ENCODE data around the gene ANKRD40CL. TPM values are rescaled to one million over a fixed set of nuclear protein-coding genes. Genes with fewer than 3 reads are reported as not detected.
"Not testable (repeated sequence)": the region's sequence is repeated elsewhere in the genome, so short reads cannot be mapped to it uniquely, and the experiment has no call there.

Gene ANKRD40CL
- total RNA-seq, 5 donors from 2014 or later (not counting 1 experiment from before 2014, with no cell fraction given), result not detected

DNA sequence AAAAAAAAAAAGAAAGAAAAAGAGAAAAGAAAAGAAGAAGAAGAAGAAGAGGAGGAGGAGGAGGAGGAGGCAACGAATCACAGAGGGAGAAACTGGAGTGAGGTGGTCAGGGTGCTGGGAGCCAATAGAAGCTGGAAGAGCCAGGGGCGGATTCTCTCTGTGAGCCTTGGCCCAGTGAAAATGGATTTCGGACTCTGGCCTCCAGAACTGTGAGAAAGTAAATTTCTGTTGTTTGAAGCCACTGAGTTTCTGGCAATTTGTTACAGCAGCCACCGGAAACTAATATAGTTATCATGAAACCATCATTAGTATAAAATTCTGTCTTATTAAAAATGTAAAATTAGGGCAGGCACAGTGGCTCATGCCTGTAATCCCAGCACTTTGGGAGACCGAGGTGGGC is 40.4 kb upstream of the ANKRD40CL start:
- 75% methylated on average over 2 of the region's 5 CpGs for WGBS (ENCODE audit: insufficient coverage)
- no peak overlapping the region for H3K4me3 ChIP-seq (ENCODE audit: control insufficient read depth in 1 of 2, extremely low read depth in 1 of 2, low read length in 1 of 2)
- DNase-seq, result no peak
- H3K27me3 Mint-ChIP-seq, result no peaks in the 10 kb centered on the region
- H3K27me3 ChIP-seq (replicated peaks in 1 of 2; ENCODE audit: control insufficient read depth in 2 of 2, extremely low read depth in 1 of 2, insufficient read depth in 2 of 2, low read length in 1 of 2), result peaks cover 0 to 8% of the 10 kb centered on the region in 2 experiments
- no peaks in the 10 kb centered on the region for H3K36me3 Mint-ChIP-seq
- no peak overlapping the region for H3K27ac ChIP-seq (ENCODE audit: low read length)
- ATAC-seq (replicated peaks in 1 of 4), result no peak
- H3K4me1 ChIP-seq (ENCODE audit: control insufficient read depth in 1 of 2, extremely low read depth in 1 of 2, insufficient read depth in 2 of 2, low read length in 2 of 2), result no peaks in the 10 kb centered on the region
- ChIA-PET POLR2A (no interaction called here), CTCF (interaction anchor here in 1 of 2 donors (0.7 kb wide), 1 partner anchor 39 kb away, joined by 3 read pairs; no protein-coding TSS in a partner anchor)
- no peaks in the 10 kb centered on the region for H3K9me3 ChIP-seq
- no peaks in the 10 kb centered on the region for H3K9me3 Mint-ChIP-seq
- no peaks in the 10 kb centered on the region for H3K36me3 ChIP-seq (ENCODE audit: control insufficient read depth in 2 of 2, extremely low read depth in 1 of 2, insufficient read depth in 1 of 2, low read length in 1 of 2)
- no peak overlapping the region for H3K27ac Mint-ChIP-seq
- H3K4me3 Mint-ChIP-seq, result no peak overlapping the region
- H3K4me1 Mint-ChIP-seq, result no peaks in the 10 kb centered on the region

DNA sequence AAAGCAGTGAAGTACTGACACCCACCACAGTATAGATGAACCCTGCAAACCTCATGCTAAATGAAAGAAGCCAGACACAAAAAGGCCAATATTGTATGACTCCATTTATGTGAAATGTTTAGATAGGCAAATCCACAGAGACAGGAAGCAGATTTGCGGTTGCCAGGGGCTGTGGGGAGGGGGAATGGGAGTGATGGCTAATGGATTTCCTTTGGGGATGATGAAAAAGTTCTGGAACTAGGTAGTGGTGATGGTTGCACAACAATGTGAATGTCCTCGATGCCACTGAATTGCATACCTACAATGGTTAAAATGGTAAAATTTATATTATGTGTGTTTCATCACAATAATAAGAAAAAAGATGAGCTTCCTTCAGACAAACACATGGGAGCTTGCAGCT is 39.7 kb upstream of the ANKRD40CL start:
- H3K27me3 Mint-ChIP-seq, result no peaks in the 10 kb centered on the region
- no peaks in the 10 kb centered on the region for H3K36me3 Mint-ChIP-seq
- no peaks in the 10 kb centered on the region for H3K4me1 Mint-ChIP-seq
- Histone ChIP-seq H3K27me3 (replicated peaks in 1 of 2; ENCODE audit: control insufficient read depth in 2 of 2, extremely low read depth in 1 of 2, insufficient read depth in 2 of 2, low read length in 1 of 2) (peaks cover 0 to 8% of the 10 kb centered on the region in 2 experiments), H3K27ac (ENCODE audit: low read length) (no peak overlapping the region), H3K36me3 (ENCODE audit: control insufficient read depth in 2 of 2, extremely low read depth in 1 of 2, insufficient read depth in 1 of 2, low read length in 1 of 2) (no peaks in the 10 kb centered on the region), H3K4me3 (ENCODE audit: control insufficient read depth in 1 of 2, extremely low read depth in 1 of 2, low read length in 1 of 2) (no peak overlapping the region), H3K4me1 (ENCODE audit: control insufficient read depth in 1 of 2, extremely low read depth in 1 of 2, insufficient read depth in 2 of 2, low read length in 2 of 2) (no peaks in the 10 kb centered on the region), H3K9me3 (no peaks in the 10 kb centered on the region)
- no peak for DNase-seq
- WGBS (ENCODE audit: insufficient coverage), result 45% methylated on average over 1 of the region's 2 CpGs
- no peaks in the 10 kb centered on the region for H3K9me3 Mint-ChIP-seq
- ChIA-PET CTCF (no interaction called here), POLR2A (no interaction called here)
- no peak for ATAC-seq (replicated peaks in 1 of 4)
- no peak overlapping the region for H3K27ac Mint-ChIP-seq
- no peak overlapping the region for H3K4me3 Mint-ChIP-seq

DNA sequence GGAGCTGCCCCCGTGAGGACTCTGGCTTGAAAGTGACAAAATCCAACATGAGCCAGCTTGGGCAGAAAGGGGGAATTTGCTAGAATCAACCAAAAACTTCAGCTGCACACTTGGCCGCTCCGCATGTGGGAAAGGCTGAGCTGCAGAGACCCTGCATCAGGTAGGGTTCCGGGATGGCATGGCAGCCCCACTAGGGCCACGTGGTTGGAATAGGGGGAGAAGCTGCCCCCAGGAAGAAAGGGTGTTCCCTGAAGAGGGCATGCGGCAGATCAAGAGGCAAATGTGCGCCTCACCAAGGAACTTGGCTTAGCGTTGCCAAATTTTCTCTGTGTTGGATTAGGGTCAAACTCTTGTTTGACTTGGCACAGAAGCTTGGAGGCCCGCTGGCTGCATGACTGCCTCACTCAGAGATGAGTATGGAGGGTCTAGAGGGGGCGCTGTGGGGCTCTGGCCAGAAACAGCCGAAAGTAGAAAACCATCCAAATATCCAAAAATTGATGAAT is 38.9 kb upstream of the ANKRD40CL start:
- 88% methylated on average over 8 of the region's 11 CpGs for WGBS (ENCODE audit: insufficient coverage)
- Histone ChIP-seq H3K27ac (ENCODE audit: low read length) (no peak overlapping the region), H3K4me3 (ENCODE audit: control insufficient read depth in 1 of 2, extremely low read depth in 1 of 2, low read length in 1 of 2) (no peak overlapping the region), H3K4me1 (ENCODE audit: control insufficient read depth in 1 of 2, extremely low read depth in 1 of 2, insufficient read depth in 2 of 2, low read length in 2 of 2) (no peaks in the 10 kb centered on the region), H3K36me3 (ENCODE audit: control insufficient read depth in 2 of 2, extremely low read depth in 1 of 2, insufficient read depth in 1 of 2, low read length in 1 of 2) (no peaks in the 10 kb centered on the region), H3K9me3 (no peaks in the 10 kb centered on the region), H3K27me3 (replicated peaks in 1 of 2; ENCODE audit: control insufficient read depth in 2 of 2, extremely low read depth in 1 of 2, insufficient read depth in 2 of 2, low read length in 1 of 2) (peaks cover 0 to 8% of the 10 kb centered on the region in 2 experiments)
- Mint-ChIP-seq H3K36me3 (no peaks in the 10 kb centered on the region), H3K4me3 (no peak overlapping the region), H3K27ac (no peak overlapping the region), H3K9me3 (no peaks in the 10 kb centered on the region), H3K4me1 (no peaks in the 10 kb centered on the region), H3K27me3 (no peaks in the 10 kb centered on the region)
- ChIA-PET POLR2A (no interaction called here), CTCF (no interaction called here)
- ATAC-seq (replicated peaks in 1 of 4), result no peak
- no peak for DNase-seq

DNA sequence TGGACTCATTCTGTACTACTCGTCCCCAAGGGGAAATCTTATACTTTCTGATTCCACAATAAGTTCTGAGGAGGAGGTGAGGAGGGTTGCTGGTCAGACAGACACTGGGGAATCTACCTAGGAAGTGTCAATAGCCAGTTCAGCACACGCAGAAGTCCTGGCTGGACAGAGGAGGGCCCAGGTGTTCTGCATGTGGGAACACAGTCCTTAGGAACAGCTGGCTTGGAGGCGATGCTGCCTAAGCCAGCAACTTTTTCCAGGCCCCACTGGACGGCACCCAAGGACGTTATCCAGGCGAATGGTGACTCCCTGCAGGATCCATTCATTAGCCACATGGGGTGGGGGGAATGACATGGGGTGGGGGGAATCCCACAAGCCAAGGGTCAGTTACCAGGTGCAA is 38.2 kb upstream of the ANKRD40CL start:
- Mint-ChIP-seq H3K9me3 (no peaks in the 10 kb centered on the region), H3K27me3 (no peaks in the 10 kb centered on the region), H3K4me3 (no peak overlapping the region), H3K4me1 (no peaks in the 10 kb centered on the region), H3K36me3 (no peaks in the 10 kb centered on the region), H3K27ac (no peak overlapping the region)
- ChIA-PET POLR2A (no interaction called here), CTCF (no interaction called here)
- ATAC-seq (replicated peaks in 1 of 4) (no peak), DNase-seq (no peak)
- Histone ChIP-seq H3K9me3 (no peaks in the 10 kb centered on the region), H3K27me3 (replicated peaks in 1 of 2; ENCODE audit: control insufficient read depth in 2 of 2, extremely low read depth in 1 of 2, insufficient read depth in 2 of 2, low read length in 1 of 2) (peaks cover 0 to 8% of the 10 kb centered on the region in 2 experiments), H3K4me3 (ENCODE audit: control insufficient read depth in 1 of 2, extremely low read depth in 1 of 2, low read length in 1 of 2) (no peak overlapping the region), H3K27ac (ENCODE audit: low read length) (no peak overlapping the region), H3K36me3 (ENCODE audit: control insufficient read depth in 2 of 2, extremely low read depth in 1 of 2, insufficient read depth in 1 of 2, low read length in 1 of 2) (no peaks in the 10 kb centered on the region), H3K4me1 (ENCODE audit: control insufficient read depth in 1 of 2, extremely low read depth in 1 of 2, insufficient read depth in 2 of 2, low read length in 2 of 2) (no peaks in the 10 kb centered on the region)
- 61% methylated on average over 4 of the region's 6 CpGs for WGBS (ENCODE audit: insufficient coverage)

DNA sequence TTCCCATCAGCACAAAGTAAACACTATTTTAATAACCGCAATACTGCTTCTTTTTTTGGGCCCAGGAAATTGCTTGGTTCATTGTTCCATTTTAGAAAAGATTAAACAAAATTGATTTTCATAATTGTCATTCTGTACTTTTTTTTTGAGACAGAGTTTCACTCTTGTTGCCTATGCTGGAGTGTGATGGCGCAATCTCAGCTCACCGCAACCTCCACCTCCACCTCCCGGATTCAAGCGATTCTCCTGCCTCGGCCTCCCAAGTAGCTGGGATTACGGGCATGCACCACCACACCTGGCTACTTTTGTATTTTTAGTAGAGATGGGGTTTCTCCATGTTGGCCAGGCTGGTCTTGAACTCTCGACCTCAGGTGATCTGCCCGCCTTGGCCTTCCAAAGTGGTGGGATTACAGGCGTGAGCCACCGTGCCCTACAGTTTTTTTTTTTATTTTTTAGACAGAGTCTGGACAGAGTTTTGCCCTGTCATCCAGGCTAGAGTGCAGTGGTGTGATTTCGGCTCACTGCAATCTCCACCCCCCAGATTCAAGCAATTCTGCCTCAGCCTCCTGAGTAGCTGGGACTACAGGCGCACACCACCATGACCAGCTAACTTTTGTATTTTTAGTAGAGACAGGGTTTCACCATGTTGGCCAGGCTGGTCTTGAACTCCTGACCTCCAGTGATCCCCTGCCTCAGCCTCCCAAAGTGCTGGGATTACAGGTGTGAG is 37.6 kb upstream of the ANKRD40CL start:
- H3K27ac ChIP-seq (ENCODE audit: low read length); H3K27me3 ChIP-seq (replicated peaks in 1 of 2; ENCODE audit: control insufficient read depth in 2 of 2, extremely low read depth in 1 of 2, insufficient read depth in 2 of 2, low read length in 1 of 2); H3K27ac Mint-ChIP-seq; ATAC-seq (replicated peaks in 1 of 4); H3K4me1 ChIP-seq (ENCODE audit: control insufficient read depth in 1 of 2, extremely low read depth in 1 of 2, insufficient read depth in 2 of 2, low read length in 2 of 2); H3K4me3 Mint-ChIP-seq; DNase-seq; H3K9me3 ChIP-seq; H3K36me3 Mint-ChIP-seq; H3K27me3 Mint-ChIP-seq; CTCF ChIA-PET; H3K4me3 ChIP-seq (ENCODE audit: control insufficient read depth in 1 of 2, extremely low read depth in 1 of 2, low read length in 1 of 2); H3K4me1 Mint-ChIP-seq; POLR2A ChIA-PET; H3K36me3 ChIP-seq (ENCODE audit: control insufficient read depth in 2 of 2, extremely low read depth in 1 of 2, insufficient read depth in 1 of 2, low read length in 1 of 2); H3K9me3 Mint-ChIP-seq: not testable (repeated sequence)
- 100% methylated on average over 1 of the region's 13 CpGs for WGBS (ENCODE audit: insufficient coverage)

DNA sequence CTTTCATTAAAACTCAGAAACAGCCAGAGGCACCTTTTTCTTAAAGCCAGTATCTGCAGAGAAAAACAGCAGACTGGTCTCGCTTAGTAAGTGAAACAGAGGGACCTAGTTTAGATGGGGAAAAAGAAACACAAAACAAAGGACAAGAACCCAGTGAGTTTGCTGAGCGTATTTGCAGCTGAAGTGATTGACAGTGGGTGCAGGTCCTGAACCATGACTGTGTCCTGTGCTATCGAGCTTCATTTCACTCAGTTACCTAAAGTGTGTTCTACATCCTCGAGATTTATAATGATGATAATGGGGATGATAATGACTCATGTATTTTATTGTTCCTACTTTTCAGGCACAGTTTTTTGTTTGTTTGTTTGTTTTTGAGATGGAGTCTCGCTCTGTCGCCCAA is 36.4 kb upstream of the ANKRD40CL start:
- 94% methylated on average over 3 of the region's 6 CpGs for WGBS (ENCODE audit: insufficient coverage)
- H3K4me1 Mint-ChIP-seq, result no peaks in the 10 kb centered on the region
- H3K9me3 Mint-ChIP-seq, result no peaks in the 10 kb centered on the region
- no peak for ATAC-seq (replicated peaks in 1 of 4)
- ChIA-PET CTCF (no interaction called here), POLR2A (no interaction called here)
- no peaks in the 10 kb centered on the region for H3K36me3 Mint-ChIP-seq
- Histone ChIP-seq H3K4me3 (ENCODE audit: control insufficient read depth in 1 of 2, extremely low read depth in 1 of 2, low read length in 1 of 2) (no peak overlapping the region), H3K27me3 (replicated peaks in 1 of 2; ENCODE audit: control insufficient read depth in 2 of 2, extremely low read depth in 1 of 2, insufficient read depth in 2 of 2, low read length in 1 of 2) (peaks cover 0 to 8% of the 10 kb centered on the region in 2 experiments), H3K36me3 (ENCODE audit: control insufficient read depth in 2 of 2, extremely low read depth in 1 of 2, insufficient read depth in 1 of 2, low read length in 1 of 2) (no peaks in the 10 kb centered on the region), H3K27ac (ENCODE audit: low read length) (no peak overlapping the region), H3K4me1 (ENCODE audit: control insufficient read depth in 1 of 2, extremely low read depth in 1 of 2, insufficient read depth in 2 of 2, low read length in 2 of 2) (no peaks in the 10 kb centered on the region), H3K9me3 (no peaks in the 10 kb centered on the region)
- H3K27ac Mint-ChIP-seq, result no peak overlapping the region
- no peaks in the 10 kb centered on the region for H3K27me3 Mint-ChIP-seq
- H3K4me3 Mint-ChIP-seq, result no peak overlapping the region
- no peak for DNase-seq

All from T-cell (primary cell).